GM12891 (cell line): ENCODE data around the gene PTPRG.

Experiments
- DNase-seq: peaks from one replicate; pipeline ENCODE4 v3.0.0; 2011; ENCODE audit warnings: low spot score; ENCODE audit not compliant: insufficient read length
- FAIRE-seq: peaks from 2 replicates; lab custom pipeline; 2011; peaks lifted over from hg19 to GRCh38; lab: Jason Lieb, UNC
- PAX5 ChIP-seq: IDR thresholded peaks from 2 replicates; pipeline ENCODE4 v1.6.1; 2011; ENCODE audit warnings: low read length, moderate library complexity, mild to moderate bottlenecking; ENCODE audit not compliant: insufficient read depth, severe bottlenecking
- POLR2A ChIP-seq: IDR thresholded peaks from 2 replicates; pipeline ENCODE4 v1.6.1; 2011; ENCODE audit warnings: low read depth, low read length, control low read depth
- POLR2AphosphoS5 ChIP-seq: IDR thresholded peaks from 2 replicates; pipeline ENCODE4 v1.6.1; 2011; ENCODE audit warnings: low read depth, low read length, control low read depth
- POU2F2 ChIP-seq: IDR thresholded peaks from 2 replicates; pipeline ENCODE4 v1.6.1; 2011; ENCODE audit warnings: low read depth, mild to moderate bottlenecking, control low read depth, low read length, moderate library complexity
- SPI1 ChIP-seq: IDR thresholded peaks from 2 replicates; pipeline ENCODE4 v1.6.1; 2011; ENCODE audit warnings: low read depth, low read length, control low read depth
- TAF1 ChIP-seq: IDR thresholded peaks from 2 replicates; pipeline ENCODE4 v1.6.1; 2011; ENCODE audit warnings: low read depth, low read length, control low read depth

PTPRG gene

DNA sequence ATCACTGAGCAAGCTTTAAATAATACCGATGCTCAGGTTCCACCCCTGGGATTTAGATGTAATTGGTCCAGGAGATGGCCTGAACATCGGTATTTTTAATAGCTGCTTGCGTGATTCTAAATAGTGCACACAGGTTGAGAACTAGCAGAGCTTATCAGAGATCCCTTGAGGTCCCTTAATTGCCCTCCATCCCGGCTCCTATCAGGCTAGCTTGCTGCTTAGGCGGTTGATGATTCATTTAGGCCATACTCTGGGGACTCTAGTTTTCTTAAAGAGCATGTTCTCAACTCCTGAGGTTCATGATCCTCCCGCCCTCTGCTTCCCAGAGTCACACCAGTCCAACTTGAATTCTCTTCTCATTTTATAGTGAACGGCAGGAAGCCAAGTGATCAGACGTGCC is 531.7 kb downstream of the PTPRG start:
- FAIRE-seq (no peak), DNase-seq (no peak)
- TF ChIP-seq PAX5 (no peak), POLR2AphosphoS5 (no peak), TAF1 (no peak), POLR2A (no peak), SPI1 (no peak), POU2F2 (no peak)

DNA sequence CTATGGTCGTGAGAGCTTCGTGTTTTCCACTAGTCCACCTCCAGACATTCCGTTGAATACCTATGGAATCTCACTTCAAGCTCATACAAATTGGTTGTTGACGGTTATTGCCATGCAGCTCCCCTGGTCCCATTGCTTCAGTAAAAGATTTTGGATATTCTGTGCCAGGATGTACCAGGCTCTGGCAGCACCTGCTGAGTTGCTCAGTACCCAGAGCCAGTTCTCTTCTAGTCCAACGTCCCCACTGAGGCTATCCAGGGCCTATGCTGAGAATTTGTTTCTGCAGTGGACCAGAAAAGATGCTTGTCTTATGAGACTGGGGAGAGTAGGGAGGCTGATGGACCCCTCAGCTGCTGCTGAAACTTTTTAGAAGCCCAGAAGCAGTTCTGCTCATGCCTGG is 533.1 kb downstream of the PTPRG start:
- no peak for DNase-seq
- no peak for FAIRE-seq
- TF ChIP-seq SPI1 (no peak), PAX5 (no peak), POLR2A (no peak), POLR2AphosphoS5 (no peak), POU2F2 (no peak), TAF1 (no peak)

DNA sequence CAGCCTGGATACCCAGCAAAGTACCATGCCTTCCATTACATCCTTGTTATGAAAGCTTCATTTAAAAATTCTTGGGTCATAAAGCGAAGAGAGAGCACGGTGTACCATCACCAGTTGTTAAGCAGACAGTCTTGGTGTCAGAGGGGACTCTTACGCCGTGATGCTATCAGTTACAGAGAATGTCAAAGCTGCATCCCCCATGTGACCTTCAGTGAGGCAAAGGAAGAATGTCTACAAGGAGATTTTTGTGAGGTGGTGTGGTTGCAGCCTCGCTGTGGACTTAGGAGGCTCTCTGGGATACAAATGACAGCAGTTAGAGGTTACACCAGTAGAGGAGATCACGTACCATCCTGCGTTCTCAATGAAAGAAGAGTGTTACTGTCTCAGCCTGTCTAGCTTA is 533.7 kb downstream of the PTPRG start:
- FAIRE-seq (no peak), DNase-seq (no peak)
- no peak for TF ChIP-seq TAF1
- TF ChIP-seq POLR2A = no peak
- no peak for TF ChIP-seq PAX5
- no peak for TF ChIP-seq SPI1
- no peak for TF ChIP-seq POU2F2
- no peak for TF ChIP-seq POLR2AphosphoS5

DNA sequence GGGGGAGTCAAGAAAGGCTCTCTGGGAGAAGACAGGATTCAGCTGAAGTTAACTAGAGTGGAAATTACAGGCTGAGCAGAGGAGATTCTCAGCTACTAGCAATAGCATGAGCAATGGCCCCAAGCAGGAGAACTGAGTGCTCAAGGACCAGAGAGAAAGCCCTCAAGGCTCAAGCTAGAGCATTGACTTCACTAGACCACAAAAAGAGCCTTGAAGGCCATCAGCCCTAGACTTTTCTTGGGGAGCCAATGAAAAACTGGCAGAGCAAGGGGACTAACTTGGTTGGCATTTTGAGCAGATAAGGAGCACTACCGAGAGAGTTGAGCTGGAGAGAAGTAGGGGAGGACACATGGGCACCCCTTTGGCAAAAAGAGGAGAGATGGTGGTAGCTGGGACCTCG is 534.4 kb downstream of the PTPRG start:
- FAIRE-seq (no peak), DNase-seq (no peak)
- TF ChIP-seq SPI1 (no peak), POLR2A (no peak), POLR2AphosphoS5 (no peak), POU2F2 (no peak), TAF1 (no peak), PAX5 (no peak)

DNA sequence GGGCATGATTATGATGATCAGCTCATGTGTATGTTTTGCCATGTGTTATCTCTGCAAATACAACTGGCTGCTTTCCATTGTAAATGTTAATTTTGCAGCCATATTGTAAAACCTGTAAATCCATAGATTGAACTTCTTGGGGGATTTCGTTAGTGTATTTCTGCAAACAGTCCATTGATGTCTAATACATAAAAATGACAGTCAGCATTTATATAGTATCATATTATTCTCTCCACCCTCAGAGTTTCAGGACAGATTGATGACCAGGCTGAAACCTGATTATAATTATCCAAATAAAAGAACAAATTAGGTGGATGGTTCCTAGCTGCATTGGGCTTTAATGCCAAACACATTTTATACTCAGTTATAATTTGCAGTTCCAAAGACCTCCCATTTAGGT is 535.1 kb downstream of the PTPRG start:
- FAIRE-seq (no peak), DNase-seq (no peak)
- TF ChIP-seq TAF1 (no peak), SPI1 (no peak), POLR2A (no peak), POLR2AphosphoS5 (no peak), PAX5 (no peak), POU2F2 (no peak)

DNA sequence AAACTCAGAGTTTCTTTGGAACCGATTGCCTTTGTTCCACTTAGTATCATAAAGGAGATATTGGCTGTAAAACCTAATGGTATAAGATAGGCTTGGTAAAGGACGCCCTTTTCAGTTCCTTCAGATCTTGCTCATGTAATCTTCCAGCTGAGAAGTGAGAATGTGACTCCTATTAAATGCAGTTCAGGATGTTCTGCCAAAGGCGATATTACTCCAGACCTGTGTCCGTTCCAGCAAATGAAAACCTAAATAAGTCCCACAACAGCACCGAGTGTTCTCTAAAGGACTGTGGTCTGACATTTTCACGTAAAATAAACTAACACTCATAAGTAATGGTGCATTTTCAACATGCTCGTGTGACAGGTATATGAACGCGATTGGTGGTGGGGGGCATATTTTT is 535.8 kb downstream of the PTPRG start:
- no peak for TF ChIP-seq PAX5
- no peak for TF ChIP-seq TAF1
- no peak for TF ChIP-seq POLR2AphosphoS5
- no peak for TF ChIP-seq SPI1
- no peak for TF ChIP-seq POU2F2
- TF ChIP-seq POLR2A = no peak
- no peak for FAIRE-seq
- no peak for DNase-seq

DNA sequence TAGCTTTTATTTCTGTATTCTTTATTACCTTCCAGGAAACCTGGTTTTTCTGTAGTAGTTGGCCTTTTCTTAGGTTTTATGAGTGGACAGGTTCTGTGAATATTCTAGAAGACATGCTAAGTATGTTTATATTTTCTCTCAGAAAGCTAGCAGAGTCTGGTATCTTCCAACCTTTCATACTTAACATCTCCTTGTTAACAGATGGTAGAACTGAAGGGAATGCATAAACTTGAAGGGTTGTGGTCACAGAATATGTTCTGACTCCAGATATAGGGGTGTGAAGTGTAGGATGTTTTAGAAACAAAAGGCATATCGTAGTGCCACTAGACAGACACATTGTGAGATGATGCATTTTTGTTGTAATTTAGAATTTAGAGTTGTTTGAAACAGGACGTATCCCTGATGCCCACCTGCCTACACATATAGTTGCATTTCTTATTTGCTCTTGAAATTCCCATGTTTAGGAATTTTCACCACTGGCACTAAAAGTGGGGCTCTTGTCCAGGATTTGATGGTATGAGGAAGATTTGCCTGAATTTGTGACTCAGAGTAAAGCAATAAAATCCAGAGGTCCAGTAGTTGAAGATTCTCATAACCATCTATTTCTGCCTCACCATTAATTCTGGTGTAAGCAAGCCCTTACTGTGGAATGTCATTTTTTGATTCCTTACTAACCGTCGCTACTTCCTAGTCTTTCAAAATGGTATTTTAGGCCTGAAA is 537.4 kb downstream of the PTPRG start:
- FAIRE-seq = no peak
- no peak for DNase-seq
- TF ChIP-seq POU2F2 (no peak), SPI1 (no peak), POLR2AphosphoS5 (no peak), PAX5 (no peak)

DNA sequence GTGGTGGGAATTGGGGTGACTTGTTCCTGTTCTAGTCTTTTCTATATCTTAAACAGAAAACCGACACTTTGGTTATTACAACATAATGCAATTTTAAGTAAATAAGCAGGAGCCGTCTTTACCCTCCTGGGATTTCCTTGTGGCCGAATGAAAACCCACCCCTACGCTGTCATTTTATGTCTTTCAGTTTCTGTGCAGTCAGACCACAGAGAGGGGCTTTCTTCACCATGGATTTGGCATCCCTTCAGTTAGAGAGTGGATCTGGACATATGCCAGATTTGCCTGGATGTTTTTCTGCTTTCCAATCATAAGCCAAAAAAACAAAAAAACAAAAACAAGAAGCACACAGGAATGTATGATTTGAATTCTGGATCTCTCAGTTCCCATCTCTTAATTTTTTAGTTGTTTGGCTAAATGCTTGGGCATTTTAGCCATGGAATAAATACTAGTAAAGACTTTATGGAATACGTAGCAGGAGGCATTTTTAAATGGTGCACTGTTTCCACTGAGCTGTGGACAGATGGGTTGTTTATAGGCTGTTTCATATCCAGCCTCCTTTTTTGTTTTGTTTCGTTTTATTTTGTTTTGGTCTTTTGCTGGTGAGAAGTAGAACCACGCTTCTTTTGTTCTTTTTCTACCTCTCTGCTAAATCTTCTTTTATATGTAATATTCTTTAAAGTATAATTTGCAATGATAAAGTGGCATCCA is 539.1 kb downstream of the PTPRG start:
- DNase-seq (no peak), FAIRE-seq (no peak)
- no peak for TF ChIP-seq TAF1
- TF ChIP-seq POLR2AphosphoS5 = no peak
- no peak for TF ChIP-seq POU2F2
- TF ChIP-seq POLR2A = no peak
- no peak for TF ChIP-seq SPI1
- TF ChIP-seq PAX5 = no peak

DNA sequence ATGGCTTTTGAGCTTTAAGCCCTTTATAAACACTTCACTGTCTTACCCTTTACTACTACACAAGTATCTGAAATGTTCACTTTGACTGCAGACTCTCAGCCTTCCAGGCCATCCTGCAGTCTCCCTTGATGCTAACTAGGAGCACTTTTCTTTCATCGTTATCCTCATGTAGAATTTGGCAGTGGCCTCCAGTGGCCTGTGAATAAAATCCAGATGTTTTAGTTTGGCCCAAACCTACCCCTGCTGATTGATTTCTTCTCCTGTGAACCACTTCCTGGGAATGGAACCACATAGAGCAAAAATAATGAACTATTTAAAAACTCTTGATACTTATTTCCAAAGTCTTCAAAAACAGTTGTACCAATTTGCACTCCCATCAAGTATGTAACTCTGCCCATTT is 540.1 kb downstream of the PTPRG start:
- no peak for TF ChIP-seq PAX5
- TF ChIP-seq POLR2A = no peak
- TF ChIP-seq POLR2AphosphoS5 = no peak
- no peak for TF ChIP-seq TAF1
- no peak for TF ChIP-seq POU2F2
- FAIRE-seq (no peak), DNase-seq (no peak)

DNA sequence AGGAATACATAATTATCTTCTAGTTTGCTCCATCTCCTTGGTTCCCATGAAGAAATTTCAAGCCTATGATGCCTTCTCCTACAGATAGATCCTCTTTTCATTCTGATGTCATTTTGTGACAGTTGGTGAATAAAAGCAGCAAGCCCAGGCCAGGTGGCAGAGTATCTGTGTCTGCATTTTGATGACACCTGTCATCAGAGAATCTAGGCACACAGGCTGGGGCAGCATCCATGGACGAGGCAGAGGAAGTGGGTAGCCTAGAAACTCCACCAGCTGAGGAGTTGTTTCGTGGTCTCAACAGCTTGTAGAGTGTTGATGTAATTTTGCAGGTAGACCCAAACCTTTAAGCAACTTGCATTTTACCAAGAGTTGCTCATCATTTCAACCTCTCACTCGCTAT is 542.2 kb downstream of the PTPRG start:
- FAIRE-seq (peak; percentile 66), DNase-seq (no peak)
- no peak for TF ChIP-seq POU2F2
- TF ChIP-seq SPI1 = peak; percentile 41; the same call in 1 of the 2 replicates
